Neuron (in vitro differentiated cells): Measurements from ENCODE around the gene CUX1.

Experiments
- H2AFZ ChIP-seq: one replicate; pipeline ENCODE4 v1.6.1; 2013; ENCODE audit warnings: low read depth, mild to moderate bottlenecking, inconsistent platforms, low read length, moderate library complexity
- H3K27me3 ChIP-seq: one replicate; pipeline ENCODE4 v1.6.1; 2013; ENCODE audit warnings: low read length; ENCODE audit not compliant: insufficient read depth
- H3K36me3 ChIP-seq: one replicate; pipeline ENCODE4 v1.6.1; 2013; ENCODE audit warnings: low read length; ENCODE audit not compliant: insufficient read depth
- H3K4me1 ChIP-seq: one replicate; pipeline ENCODE4 v1.6.1; 2013; ENCODE audit warnings: low read length; ENCODE audit not compliant: insufficient read depth
- H3K4me3 ChIP-seq: 2 replicates; pipeline ENCODE4 v1.5.1; 2013; ENCODE audit warnings: mild to moderate bottlenecking, low read length, moderate library complexity
- H3K9me3 ChIP-seq: one replicate; pipeline ENCODE4 v1.6.1; 2013; ENCODE audit warnings: low read length

Gene CUX1

GRCh38 chr7:101899616-101900015, 82.2 kb downstream of the CUX1 start:
- H3K36me3 ChIP-seq = no peaks in the 10 kb centered on the region
- no peak overlapping the region for H3K4me3 ChIP-seq
- peaks cover 4% of the 10 kb centered on the region for H3K4me1 ChIP-seq
- H3K9me3 ChIP-seq = no peaks in the 10 kb centered on the region
- H2AFZ ChIP-seq = no peak overlapping the region
- H3K27me3 ChIP-seq = no peaks in the 10 kb centered on the region

GRCh38 chr7:101900103-101900502, 82.7 kb downstream of the CUX1 start:
- H3K36me3 ChIP-seq = no peaks in the 10 kb centered on the region
- H3K27me3 ChIP-seq = no peaks in the 10 kb centered on the region
- peaks cover 4% of the 10 kb centered on the region for H3K4me1 ChIP-seq
- no peak overlapping the region for H3K4me3 ChIP-seq
- no peaks in the 10 kb centered on the region for H3K9me3 ChIP-seq
- no peak overlapping the region for H2AFZ ChIP-seq

- Histone ChIP-seq H3K4me1 (no peaks in the 10 kb centered on the region), H3K4me3 (no peak overlapping the region), H3K36me3 (no peaks in the 10 kb centered on the region), H3K9me3 (no peaks in the 10 kb centered on the region), H2AFZ (no peak overlapping the region), H3K27me3 (no peaks in the 10 kb centered on the region)
Measured at GRCh38 chr7:101901661-101902491, 84.5 kb downstream of the CUX1 start.

GRCh38 chr7:101902680-101903514, 85.5 kb downstream of the CUX1 start:
- no peaks in the 10 kb centered on the region for H3K9me3 ChIP-seq
- no peaks in the 10 kb centered on the region for H3K27me3 ChIP-seq
- no peak overlapping the region for H3K4me3 ChIP-seq

GRCh38 chr7:101903515-101903868, 86.1 kb downstream of the CUX1 start:
- Histone ChIP-seq H3K4me1 (no peaks in the 10 kb centered on the region), H3K36me3 (no peaks in the 10 kb centered on the region), H2AFZ (no peak overlapping the region), H3K27me3 (no peaks in the 10 kb centered on the region), H3K9me3 (no peaks in the 10 kb centered on the region), H3K4me3 (no peak overlapping the region)

More at GRCh38 chr7:101902680-101903514, 85.5 kb downstream of the CUX1 start:
- Histone ChIP-seq H2AFZ (no peak overlapping the region), H3K36me3 (no peaks in the 10 kb centered on the region), H3K4me1 (no peaks in the 10 kb centered on the region)

GRCh38 chr7:101904019-101904418, 86.6 kb downstream of the CUX1 start:
- no peak overlapping the region for H3K4me3 ChIP-seq
- H2AFZ ChIP-seq = no peak overlapping the region
- no peaks in the 10 kb centered on the region for H3K9me3 ChIP-seq
- no peaks in the 10 kb centered on the region for H3K27me3 ChIP-seq
- no peaks in the 10 kb centered on the region for H3K36me3 ChIP-seq
- H3K4me1 ChIP-seq = no peaks in the 10 kb centered on the region

GRCh38 chr7:101905203-101905865, 87.9 kb downstream of the CUX1 start:
- Histone ChIP-seq H3K4me3 (no peak overlapping the region), H3K4me1 (no peaks in the 10 kb centered on the region), H2AFZ (no peak overlapping the region), H3K27me3 (no peaks in the 10 kb centered on the region), H3K9me3 (no peaks in the 10 kb centered on the region), H3K36me3 (no peaks in the 10 kb centered on the region)

GRCh38 chr7:101906291-101907240, 89.1 kb downstream of the CUX1 start:
- Histone ChIP-seq H3K9me3 (no peaks in the 10 kb centered on the region), H3K27me3 (no peaks in the 10 kb centered on the region), H3K36me3 (no peaks in the 10 kb centered on the region), H3K4me3 (no peak overlapping the region), H2AFZ (no peak overlapping the region), H3K4me1 (no peaks in the 10 kb centered on the region)

- Histone ChIP-seq H3K4me1 (peaks cover 4% of the 10 kb centered on the region), H3K36me3 (peaks cover 5% of the 10 kb centered on the region), H3K9me3 (no peaks in the 10 kb centered on the region), H3K27me3 (no peaks in the 10 kb centered on the region), H3K4me3 (no peak overlapping the region), H2AFZ (no peak overlapping the region)
Measured at GRCh38 chr7:101910991-101911799, 93.8 kb downstream of the CUX1 start.

GRCh38 chr7:101911800-101912715, 94.6 kb downstream of the CUX1 start:
- Histone ChIP-seq H3K9me3 (no peaks in the 10 kb centered on the region), H3K27me3 (no peaks in the 10 kb centered on the region), H3K36me3 (peaks cover 14% of the 10 kb centered on the region), H3K4me1 (peaks cover 4% of the 10 kb centered on the region), H3K4me3 (no peak overlapping the region), H2AFZ (no peak overlapping the region)

DNA sequence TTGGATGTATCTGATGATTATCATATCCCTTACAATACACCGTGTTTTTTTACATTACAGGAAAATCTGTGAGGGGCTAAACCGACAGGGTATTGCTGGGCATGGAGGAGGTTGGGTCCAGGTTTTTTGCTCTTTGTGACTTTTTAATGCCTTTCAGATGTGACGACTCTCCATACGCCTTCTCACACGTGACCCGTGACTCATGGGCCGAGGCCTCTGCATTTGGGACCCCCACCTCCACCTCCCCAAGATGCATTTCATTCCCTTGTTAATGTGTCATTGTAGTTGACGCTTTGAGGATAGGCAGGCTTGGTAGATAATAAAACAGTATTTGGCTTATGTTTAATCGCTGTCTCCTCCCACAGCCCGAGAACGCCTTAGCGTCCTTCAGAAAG, 95.3 kb downstream of the CUX1 start:
- H3K4me1 ChIP-seq = peaks cover 4% of the 10 kb centered on the region
- H3K4me3 ChIP-seq = no peak overlapping the region
- no peaks in the 10 kb centered on the region for H3K9me3 ChIP-seq
- H3K36me3 ChIP-seq = peaks cover 17% of the 10 kb centered on the region
- no peaks in the 10 kb centered on the region for H3K27me3 ChIP-seq
- H2AFZ ChIP-seq = no peak overlapping the region
